GM23338 (cell line): ENCODE measurements around the gene DNAJA2. TPM values are rescaled to one million over a fixed set of nuclear protein-coding genes. Genes with fewer than 3 reads are reported as not detected.

Experiments used
- ATAC-seq: fragments of 200-7000 bp; cut with Tn5 transposase; 3 replicates; pipeline ENCODE4 v1.9.1; 2020
- DNase-seq: peaks from one replicate; pipeline ENCODE4 v3.0.0-alpha.2; 2015; ENCODE audit warnings: low spot score
- H2AFZ ChIP-seq: fragments of 200-600 bp; sonication (generic); 2 replicates; pipeline ENCODE4 v1.8.0; 2016; ENCODE audit warnings: antibody characterized with exemption, mild to moderate bottlenecking, moderate library complexity
- H3F3A ChIP-seq: fragments of 200-600 bp; sonication (generic); replicated peaks from 2 replicates; pipeline ENCODE4 v1.8.0; 2017; ENCODE audit warnings: antibody characterized with exemption, mixed run types, low read depth
- H3K27ac ChIP-seq: fragments of 200-600 bp; sonication (generic); 2 replicates; pipeline ENCODE4 v1.6.1; 2016; ENCODE audit warnings: low read depth
- H3K27me3 ChIP-seq: fragments of 200-600 bp; sonication (generic); 2 replicates; pipeline ENCODE4 v1.8.0; 2016; ENCODE audit warnings: mild to moderate bottlenecking, mixed run types, moderate library complexity; ENCODE audit not compliant: insufficient read depth
- H3K36me3 ChIP-seq: fragments of 200-600 bp; sonication (generic); 2 replicates; pipeline ENCODE4 v1.8.0; 2016; ENCODE audit warnings: mild to moderate bottlenecking; ENCODE audit not compliant: insufficient read depth
- H3K4me1 ChIP-seq: fragments of 200-600 bp; sonication (generic); 2 replicates; pipeline ENCODE4 v1.8.0; 2016; ENCODE audit warnings: mild to moderate bottlenecking, moderate library complexity; ENCODE audit not compliant: insufficient read depth
- H3K4me2 ChIP-seq: fragments of 200-600 bp; sonication (generic); 2 replicates; pipeline ENCODE4 v1.7.1; 2017; ENCODE audit warnings: mixed run types
- H3K4me3 ChIP-seq: fragments of 200-600 bp; sonication (generic); 2 replicates; pipeline ENCODE4 v1.6.1; 2016; ENCODE audit warnings: mixed run types
- H3K79me2 ChIP-seq: fragments of 200-600 bp; sonication (generic); replicated peaks from 2 replicates; pipeline ENCODE4 v1.8.0; 2017; ENCODE audit warnings: mild to moderate bottlenecking; ENCODE audit not compliant: insufficient read depth
- H3K9me2 ChIP-seq: fragments of 200-600 bp; sonication (generic); 2 replicates; pipeline ENCODE4 v1.8.0; 2017; ENCODE audit not compliant: insufficient read depth
- H4K20me1 ChIP-seq: fragments of 200-600 bp; sonication (generic); replicated peaks from 2 replicates; pipeline ENCODE4 v1.8.0; 2017; ENCODE audit warnings: mild to moderate bottlenecking; ENCODE audit not compliant: insufficient read depth
- H3K27ac Mint-ChIP-seq: 2 replicates; pipeline ENCODE4 v1.8.0; 2020; ENCODE audit warnings: inconsistent platforms, mild to moderate bottlenecking, moderate library complexity, mixed read lengths
- H3K27me3 Mint-ChIP-seq: 3 replicates; pipeline ENCODE4 v1.8.0; 2022; ENCODE audit warnings: low read depth, mild to moderate bottlenecking, moderate library complexity, mixed read lengths, inconsistent platforms; ENCODE audit not compliant: insufficient read depth, poor library complexity
- H3K36me3 Mint-ChIP-seq: 3 replicates; pipeline ENCODE4 v1.8.0; 2021; ENCODE audit warnings: low read depth, mild to moderate bottlenecking, inconsistent platforms, moderate library complexity, mixed read lengths
- H3K4me1 Mint-ChIP-seq: 3 replicates; pipeline ENCODE4 v1.8.0; 2020; ENCODE audit warnings: mild to moderate bottlenecking, inconsistent platforms, mixed read lengths
- H3K4me3 Mint-ChIP-seq: 3 replicates; pipeline ENCODE4 v1.8.0; 2021; ENCODE audit warnings: moderate library complexity, mild to moderate bottlenecking, inconsistent platforms, mixed read lengths
- H3K9me3 Mint-ChIP-seq: 3 replicates; pipeline ENCODE4 v1.8.0; 2020; ENCODE audit warnings: moderate library complexity, mild to moderate bottlenecking, inconsistent platforms, mixed read lengths
- CREB1 ChIP-seq: fragments of 250-450 bp; sonication (Bioruptor Pico); IDR thresholded peaks from 2 replicates; pipeline ENCODE4 v1.5.0; 2020; ENCODE audit warnings: low read depth, mild to moderate bottlenecking, moderate library complexity
- EZH2 ChIP-seq: fragments of 200-600 bp; sonication (generic); IDR thresholded peaks from one replicate; pipeline ENCODE4 v1.8.0; 2017; ENCODE audit warnings: antibody characterized with exemption, mild to moderate bottlenecking, low read depth; ENCODE audit not compliant: unreplicated experiment
- EZH2phosphoT487 ChIP-seq: fragments of 200-600 bp; sonication (generic); IDR thresholded peaks from one replicate; pipeline ENCODE4 v1.8.1; 2018; ENCODE audit warnings: antibody characterized with exemption; ENCODE audit not compliant: unreplicated experiment
- JUNB ChIP-seq: IDR thresholded peaks from one replicate; pipeline ENCODE4 v1.6.1; 2016; ENCODE audit warnings: antibody characterized with exemption; ENCODE audit not compliant: unreplicated experiment
- NANOG ChIP-seq: IDR thresholded peaks from 2 replicates; pipeline ENCODE4 v1.6.1; 2016; ENCODE audit warnings: antibody characterized with exemption, borderline replicate concordance
- POLR2AphosphoS5 ChIP-seq: IDR thresholded peaks from 2 replicates; pipeline ENCODE4 v1.6.1; 2016; ENCODE audit warnings: antibody characterized with exemption, low read depth
- STAT1 ChIP-seq: IDR thresholded peaks from one replicate; pipeline ENCODE4 v1.6.1; 2016; ENCODE audit warnings: antibody characterized with exemption; ENCODE audit not compliant: unreplicated experiment
- ZNF114 ChIP-seq: fragments of 250-450 bp; sonication (Bioruptor Pico); IDR thresholded peaks from 2 replicates; pipeline ENCODE4 v1.5.0; 2020; ENCODE audit warnings: mild to moderate bottlenecking, moderate library complexity
- ZNF331 ChIP-seq: fragments of 250-450 bp; sonication (Bioruptor Pico); IDR thresholded peaks from 2 replicates; pipeline ENCODE4 v1.5.0; 2020; ENCODE audit warnings: low read depth, mild to moderate bottlenecking, moderate library complexity
- polyA plus RNA-seq: library from polyadenylated mRNA; unstranded; fragments of >200 nt; fragmentation: Nextera tagmentation; extraction: Ambion mirVana; gene quantifications from 2 replicates; pipeline ENCODE4 v1.2.1, GENCODE V29; 2016
- total RNA-seq: library from RNA; depleted of rRNA; stranded (reverse); fragments of >200 nt; shearing (Covaris generic); gene quantifications from 2 replicates; pipeline ENCODE4 v1.2.3, GENCODE V29; 2014
- TF ChIP-seq, protein P1 (sequence below): IDR thresholded peaks from 2 replicates; pipeline ENCODE4 v1.6.1; 2016; ENCODE audit warnings: antibody characterized with exemption
- TF ChIP-seq, protein P2 (sequence below): fragments of 250-450 bp; sonication (Bioruptor Pico); IDR thresholded peaks from 2 replicates; pipeline ENCODE4 v1.5.0; 2020; ENCODE audit warnings: mild to moderate bottlenecking, moderate library complexity
- TF ChIP-seq, protein P3 (sequence below), 2 experiments: fragments of 200-600 bp in 1 of 2; sonication (generic) in 1 of 2; conservative IDR thresholded peaks; 2 replicates each; pipeline versions ENCODE4 v1.5.1 to v1.6.1; 2016 to 2017; ENCODE audit warnings: antibody characterized with exemption in 2 of 2, low read depth in 2 of 2, mild to moderate bottlenecking in 2 of 2, moderate library complexity in 1 of 2
- TF ChIP-seq, protein P4 (sequence below): IDR thresholded peaks from one replicate; pipeline ENCODE4 v1.6.1; 2018; ENCODE audit warnings: antibody characterized with exemption; ENCODE audit not compliant: unreplicated experiment

The DNAJA2 gene
- total and polyA plus RNA-seq, 2 experiments from 2014 or later, result 94.5 to 101 TPM

DNA sequence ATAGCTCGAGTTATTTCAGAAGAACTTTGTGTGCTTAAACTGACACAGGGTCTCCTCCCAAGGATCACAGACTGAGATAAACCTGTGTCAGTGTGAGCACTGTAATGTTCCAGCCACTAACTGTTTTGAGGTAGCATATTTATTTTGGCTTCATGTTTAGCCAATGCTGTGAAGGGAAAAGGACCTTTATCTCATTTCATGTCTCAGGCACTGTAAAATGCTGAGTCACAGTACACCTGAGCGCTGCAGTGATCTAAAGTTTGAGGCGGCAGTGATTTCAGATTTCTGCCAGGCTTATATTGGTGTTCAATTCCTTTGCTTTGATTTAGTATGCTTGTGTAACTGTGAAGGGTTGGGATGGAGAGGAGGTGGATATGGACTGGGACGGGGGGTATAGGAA, 3.1 kb upstream of the DNAJA2 start:
- Histone ChIP-seq H3K36me3 (peaks cover 1% of the 10 kb centered on the region; the same call in 1 of the 2 replicates), H3K9me2 (no peaks in the 10 kb centered on the region), H3K27me3 (no peaks in the 10 kb centered on the region), H3K4me3 (no peak overlapping the region), H3K79me2 (peaks cover 15% of the 10 kb centered on the region), H3K4me2 (peak overlapping the region; percentile 7; the same call in 1 of the 2 replicates), H2AFZ (peak overlapping the region; percentile 44), H3K4me1 (peaks cover 19% of the 10 kb centered on the region; the same call in 1 of the 2 replicates), H4K20me1 (0 out of 2 replicates have a peak, but pooled peaks cover 4% of the 10 kb centered on the region), H3F3A (0 out of 2 replicates have a peak, but pooled peaks cover 3% of the 10 kb centered on the region), H3K27ac (no peak overlapping the region)
- DNase-seq (no peak), ATAC-seq (no peak)
- peaks cover 10% of the 10 kb centered on the region for H3K27me3 Mint-ChIP-seq
- H3K9me3 Mint-ChIP-seq, result no peaks in the 10 kb centered on the region
- H3K4me1 Mint-ChIP-seq, result peaks cover 26% of the 10 kb centered on the region
- peak overlapping the region; percentile 89 for H3K27ac Mint-ChIP-seq
- no peak overlapping the region for H3K4me3 Mint-ChIP-seq
- TF ChIP-seq JUNB, result no peak
- no peak for TF ChIP-seq EZH2phosphoT487
- TF ChIP-seq POLR2AphosphoS5, result no peak
- TF ChIP-seq, protein P1, sequence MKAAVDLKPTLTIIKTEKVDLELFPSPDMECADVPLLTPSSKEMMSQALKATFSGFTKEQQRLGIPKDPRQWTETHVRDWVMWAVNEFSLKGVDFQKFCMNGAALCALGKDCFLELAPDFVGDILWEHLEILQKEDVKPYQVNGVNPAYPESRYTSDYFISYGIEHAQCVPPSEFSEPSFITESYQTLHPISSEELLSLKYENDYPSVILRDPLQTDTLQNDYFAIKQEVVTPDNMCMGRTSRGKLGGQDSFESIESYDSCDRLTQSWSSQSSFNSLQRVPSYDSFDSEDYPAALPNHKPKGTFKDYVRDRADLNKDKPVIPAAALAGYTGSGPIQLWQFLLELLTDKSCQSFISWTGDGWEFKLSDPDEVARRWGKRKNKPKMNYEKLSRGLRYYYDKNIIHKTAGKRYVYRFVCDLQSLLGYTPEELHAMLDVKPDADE, result no peak
- no peak for TF ChIP-seq NANOG
- no peak for TF ChIP-seq CREB1 (CRISPR knock-in tag)
- no peak for TF ChIP-seq ZNF331 (CRISPR knock-in tag)
- TF ChIP-seq EZH2, result no peak
- TF ChIP-seq, protein P2, sequence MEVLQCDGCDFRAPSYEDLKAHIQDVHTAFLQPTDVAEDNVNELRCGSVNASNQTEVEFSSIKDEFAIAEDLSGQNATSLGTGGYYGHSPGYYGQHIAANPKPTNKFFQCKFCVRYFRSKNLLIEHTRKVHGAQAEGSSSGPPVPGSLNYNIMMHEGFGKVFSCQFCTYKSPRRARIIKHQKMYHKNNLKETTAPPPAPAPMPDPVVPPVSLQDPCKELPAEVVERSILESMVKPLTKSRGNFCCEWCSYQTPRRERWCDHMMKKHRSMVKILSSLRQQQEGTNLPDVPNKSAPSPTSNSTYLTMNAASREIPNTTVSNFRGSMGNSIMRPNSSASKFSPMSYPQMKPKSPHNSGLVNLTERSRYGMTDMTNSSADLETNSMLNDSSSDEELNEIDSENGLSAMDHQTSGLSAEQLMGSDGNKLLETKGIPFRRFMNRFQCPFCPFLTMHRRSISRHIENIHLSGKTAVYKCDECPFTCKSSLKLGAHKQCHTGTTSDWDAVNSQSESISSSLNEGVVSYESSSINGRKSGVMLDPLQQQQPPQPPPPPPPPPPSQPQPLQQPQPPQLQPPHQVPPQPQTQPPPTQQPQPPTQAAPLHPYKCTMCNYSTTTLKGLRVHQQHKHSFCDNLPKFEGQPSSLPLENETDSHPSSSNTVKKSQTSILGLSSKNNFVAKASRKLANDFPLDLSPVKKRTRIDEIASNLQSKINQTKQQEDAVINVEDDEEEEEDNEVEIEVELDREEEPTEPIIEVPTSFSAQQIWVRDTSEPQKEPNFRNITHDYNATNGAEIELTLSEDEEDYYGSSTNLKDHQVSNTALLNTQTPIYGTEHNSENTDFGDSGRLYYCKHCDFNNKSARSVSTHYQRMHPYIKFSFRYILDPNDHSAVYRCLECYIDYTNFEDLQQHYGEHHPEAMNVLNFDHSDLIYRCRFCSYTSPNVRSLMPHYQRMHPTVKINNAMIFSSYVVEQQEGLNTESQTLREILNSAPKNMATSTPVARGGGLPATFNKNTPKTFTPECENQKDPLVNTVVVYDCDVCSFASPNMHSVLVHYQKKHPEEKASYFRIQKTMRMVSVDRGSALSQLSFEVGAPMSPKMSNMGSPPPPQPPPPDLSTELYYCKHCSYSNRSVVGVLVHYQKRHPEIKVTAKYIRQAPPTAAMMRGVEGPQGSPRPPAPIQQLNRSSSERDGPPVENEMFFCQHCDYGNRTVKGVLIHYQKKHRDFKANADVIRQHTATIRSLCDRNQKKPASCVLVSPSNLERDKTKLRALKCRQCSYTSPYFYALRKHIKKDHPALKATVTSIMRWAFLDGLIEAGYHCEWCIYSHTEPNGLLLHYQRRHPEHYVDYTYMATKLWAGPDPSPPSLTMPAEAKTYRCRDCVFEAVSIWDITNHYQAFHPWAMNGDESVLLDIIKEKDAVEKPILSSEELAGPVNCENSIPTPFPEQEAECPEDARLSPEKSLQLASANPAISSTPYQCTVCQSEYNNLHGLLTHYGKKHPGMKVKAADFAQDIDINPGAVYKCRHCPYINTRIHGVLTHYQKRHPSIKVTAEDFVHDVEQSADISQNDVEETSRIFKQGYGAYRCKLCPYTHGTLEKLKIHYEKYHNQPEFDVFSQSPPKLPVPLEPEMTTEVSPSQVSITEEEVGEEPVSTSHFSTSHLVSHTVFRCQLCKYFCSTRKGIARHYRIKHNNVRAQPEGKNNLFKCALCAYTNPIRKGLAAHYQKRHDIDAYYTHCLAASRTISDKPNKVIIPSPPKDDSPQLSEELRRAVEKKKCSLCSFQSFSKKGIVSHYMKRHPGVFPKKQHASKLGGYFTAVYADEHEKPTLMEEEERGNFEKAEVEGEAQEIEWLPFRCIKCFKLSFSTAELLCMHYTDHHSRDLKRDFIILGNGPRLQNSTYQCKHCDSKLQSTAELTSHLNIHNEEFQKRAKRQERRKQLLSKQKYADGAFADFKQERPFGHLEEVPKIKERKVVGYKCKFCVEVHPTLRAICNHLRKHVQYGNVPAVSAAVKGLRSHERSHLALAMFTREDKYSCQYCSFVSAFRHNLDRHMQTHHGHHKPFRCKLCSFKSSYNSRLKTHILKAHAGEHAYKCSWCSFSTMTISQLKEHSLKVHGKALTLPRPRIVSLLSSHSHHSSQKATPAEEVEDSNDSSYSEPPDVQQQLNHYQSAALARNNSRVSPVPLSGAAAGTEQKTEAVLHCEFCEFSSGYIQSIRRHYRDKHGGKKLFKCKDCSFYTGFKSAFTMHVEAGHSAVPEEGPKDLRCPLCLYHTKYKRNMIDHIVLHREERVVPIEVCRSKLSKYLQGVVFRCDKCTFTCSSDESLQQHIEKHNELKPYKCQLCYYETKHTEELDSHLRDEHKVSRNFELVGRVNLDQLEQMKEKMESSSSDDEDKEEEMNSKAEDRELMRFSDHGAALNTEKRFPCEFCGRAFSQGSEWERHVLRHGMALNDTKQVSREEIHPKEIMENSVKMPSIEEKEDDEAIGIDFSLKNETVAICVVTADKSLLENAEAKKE (CRISPR knock-in tag), result no peak
- no peak for TF ChIP-seq STAT1
- TF ChIP-seq ZNF114 (CRISPR knock-in tag), result no peak
- TF ChIP-seq, protein P3, sequence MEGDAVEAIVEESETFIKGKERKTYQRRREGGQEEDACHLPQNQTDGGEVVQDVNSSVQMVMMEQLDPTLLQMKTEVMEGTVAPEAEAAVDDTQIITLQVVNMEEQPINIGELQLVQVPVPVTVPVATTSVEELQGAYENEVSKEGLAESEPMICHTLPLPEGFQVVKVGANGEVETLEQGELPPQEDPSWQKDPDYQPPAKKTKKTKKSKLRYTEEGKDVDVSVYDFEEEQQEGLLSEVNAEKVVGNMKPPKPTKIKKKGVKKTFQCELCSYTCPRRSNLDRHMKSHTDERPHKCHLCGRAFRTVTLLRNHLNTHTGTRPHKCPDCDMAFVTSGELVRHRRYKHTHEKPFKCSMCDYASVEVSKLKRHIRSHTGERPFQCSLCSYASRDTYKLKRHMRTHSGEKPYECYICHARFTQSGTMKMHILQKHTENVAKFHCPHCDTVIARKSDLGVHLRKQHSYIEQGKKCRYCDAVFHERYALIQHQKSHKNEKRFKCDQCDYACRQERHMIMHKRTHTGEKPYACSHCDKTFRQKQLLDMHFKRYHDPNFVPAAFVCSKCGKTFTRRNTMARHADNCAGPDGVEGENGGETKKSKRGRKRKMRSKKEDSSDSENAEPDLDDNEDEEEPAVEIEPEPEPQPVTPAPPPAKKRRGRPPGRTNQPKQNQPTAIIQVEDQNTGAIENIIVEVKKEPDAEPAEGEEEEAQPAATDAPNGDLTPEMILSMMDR (conservative IDR thresholded peaks at IDR 0.05; ENCODE audit: low read depth in 2 of 2), result no peak
- TF ChIP-seq, protein P4, sequence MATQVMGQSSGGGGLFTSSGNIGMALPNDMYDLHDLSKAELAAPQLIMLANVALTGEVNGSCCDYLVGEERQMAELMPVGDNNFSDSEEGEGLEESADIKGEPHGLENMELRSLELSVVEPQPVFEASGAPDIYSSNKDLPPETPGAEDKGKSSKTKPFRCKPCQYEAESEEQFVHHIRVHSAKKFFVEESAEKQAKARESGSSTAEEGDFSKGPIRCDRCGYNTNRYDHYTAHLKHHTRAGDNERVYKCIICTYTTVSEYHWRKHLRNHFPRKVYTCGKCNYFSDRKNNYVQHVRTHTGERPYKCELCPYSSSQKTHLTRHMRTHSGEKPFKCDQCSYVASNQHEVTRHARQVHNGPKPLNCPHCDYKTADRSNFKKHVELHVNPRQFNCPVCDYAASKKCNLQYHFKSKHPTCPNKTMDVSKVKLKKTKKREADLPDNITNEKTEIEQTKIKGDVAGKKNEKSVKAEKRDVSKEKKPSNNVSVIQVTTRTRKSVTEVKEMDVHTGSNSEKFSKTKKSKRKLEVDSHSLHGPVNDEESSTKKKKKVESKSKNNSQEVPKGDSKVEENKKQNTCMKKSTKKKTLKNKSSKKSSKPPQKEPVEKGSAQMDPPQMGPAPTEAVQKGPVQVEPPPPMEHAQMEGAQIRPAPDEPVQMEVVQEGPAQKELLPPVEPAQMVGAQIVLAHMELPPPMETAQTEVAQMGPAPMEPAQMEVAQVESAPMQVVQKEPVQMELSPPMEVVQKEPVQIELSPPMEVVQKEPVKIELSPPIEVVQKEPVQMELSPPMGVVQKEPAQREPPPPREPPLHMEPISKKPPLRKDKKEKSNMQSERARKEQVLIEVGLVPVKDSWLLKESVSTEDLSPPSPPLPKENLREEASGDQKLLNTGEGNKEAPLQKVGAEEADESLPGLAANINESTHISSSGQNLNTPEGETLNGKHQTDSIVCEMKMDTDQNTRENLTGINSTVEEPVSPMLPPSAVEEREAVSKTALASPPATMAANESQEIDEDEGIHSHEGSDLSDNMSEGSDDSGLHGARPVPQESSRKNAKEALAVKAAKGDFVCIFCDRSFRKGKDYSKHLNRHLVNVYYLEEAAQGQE, result no peak
- H3K36me3 Mint-ChIP-seq, result peaks cover 10% of the 10 kb centered on the region
